Amniotic stem cell (primary cell): Measurements from ENCODE around the gene UBXN7.
"Not testable (repeated sequence)": the region's sequence is repeated elsewhere in the genome, so short reads cannot be mapped to it uniquely, and the experiment has no call there.

ENCODE experiments used
- DNase-seq: peaks from one replicate; lab custom pipeline; 2025; lab: John Stamatoyannopoulos, UW

Gene UBXN7

DNA sequence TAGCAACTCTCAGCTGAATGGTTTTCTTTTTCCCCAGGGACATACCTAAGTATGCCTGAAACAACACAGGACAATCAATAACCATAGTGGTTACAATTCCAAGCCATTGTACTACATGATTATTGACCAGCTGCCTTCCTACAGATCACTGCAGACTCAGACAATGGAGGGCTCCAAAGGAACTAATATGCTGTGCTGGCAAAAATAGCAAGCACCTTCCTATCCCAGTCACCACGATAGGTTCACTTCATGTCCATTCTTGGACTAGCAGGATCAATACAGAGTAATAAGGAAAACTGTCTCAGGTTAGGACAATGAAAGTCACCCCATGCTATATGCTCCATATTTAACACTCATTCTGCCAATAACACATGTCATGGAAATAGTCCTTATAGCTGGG is 76.6 kb downstream of the UBXN7 start:
- DNase-seq, result no peak

GRCh38 chr3:196354132-196354531 is 78.1 kb downstream of the UBXN7 start:
- no peak for DNase-seq

GRCh38 chr3:196351541-196351940 is 80.7 kb downstream of the UBXN7 start:
- no peak for DNase-seq

DNA sequence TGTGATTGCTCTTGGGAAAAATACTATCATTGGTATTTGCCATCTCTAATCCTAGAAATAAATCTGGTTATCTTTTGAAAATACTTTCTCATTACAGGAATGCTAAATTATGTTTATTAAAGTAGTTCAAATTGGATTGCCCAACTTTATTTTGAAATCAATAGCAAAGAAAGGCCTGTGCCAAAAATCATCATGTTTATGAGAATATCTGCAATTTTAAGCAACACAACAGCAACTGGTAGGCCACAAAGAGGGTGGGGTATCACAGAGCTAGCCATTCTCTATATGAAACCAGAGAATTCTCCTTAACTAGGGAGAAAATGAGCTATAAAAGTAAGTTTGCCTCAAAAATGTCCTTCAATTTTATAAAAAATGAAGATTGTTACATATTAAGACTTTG is 82.2 kb downstream of the UBXN7 start:
- no peak for DNase-seq

GRCh38 chr3:196348698-196349097 is 83.5 kb downstream of the UBXN7 start:
- no peak for DNase-seq

- no peak for DNase-seq
Observed at GRCh38 chr3:196344663-196345062, 87.6 kb downstream of the UBXN7 start.

DNA sequence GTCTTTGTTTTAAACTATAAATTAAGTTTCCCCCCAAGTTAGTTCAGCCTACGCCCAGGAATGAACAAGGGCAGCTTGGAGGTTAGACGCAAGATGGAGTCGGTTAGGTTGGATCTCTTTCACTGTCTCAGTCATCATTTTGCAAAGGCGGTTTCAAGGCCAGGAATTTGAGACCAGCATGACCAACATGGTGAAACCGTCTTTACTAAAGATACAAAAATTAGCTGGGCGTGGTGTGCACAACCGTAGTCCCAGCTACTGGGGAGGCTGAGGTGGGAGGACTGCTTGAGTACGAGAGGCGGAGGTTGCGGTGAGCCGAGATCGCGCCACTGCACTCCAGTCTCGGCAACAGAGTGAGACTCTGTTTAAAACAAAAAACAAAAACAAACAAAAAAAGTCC is 88.3 kb downstream of the UBXN7 start:
- not testable (repeated sequence) for DNase-seq

- no peak for DNase-seq
Observed at GRCh38 chr3:196341137-196341536, 91.1 kb downstream of the UBXN7 start.

DNA sequence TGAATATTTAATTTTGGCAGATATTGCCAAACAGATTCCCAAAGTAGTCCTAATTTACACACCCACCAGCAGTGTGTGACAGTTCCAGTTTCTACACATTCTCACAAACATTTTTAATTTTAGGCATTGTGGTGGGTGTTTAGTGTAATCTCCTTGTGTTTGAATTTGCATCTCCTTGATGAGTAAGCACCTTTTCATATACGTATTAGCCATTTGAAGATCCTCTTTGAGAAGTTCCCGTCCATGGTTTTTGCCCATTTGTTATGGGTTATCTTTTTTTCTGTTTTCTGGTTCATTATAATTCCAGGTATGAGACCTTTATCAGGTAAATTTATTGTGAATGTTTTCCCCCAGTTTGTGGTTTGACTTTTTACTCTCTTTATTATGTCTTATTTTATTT is 91.8 kb downstream of the UBXN7 start:
- no peak for DNase-seq

DNA sequence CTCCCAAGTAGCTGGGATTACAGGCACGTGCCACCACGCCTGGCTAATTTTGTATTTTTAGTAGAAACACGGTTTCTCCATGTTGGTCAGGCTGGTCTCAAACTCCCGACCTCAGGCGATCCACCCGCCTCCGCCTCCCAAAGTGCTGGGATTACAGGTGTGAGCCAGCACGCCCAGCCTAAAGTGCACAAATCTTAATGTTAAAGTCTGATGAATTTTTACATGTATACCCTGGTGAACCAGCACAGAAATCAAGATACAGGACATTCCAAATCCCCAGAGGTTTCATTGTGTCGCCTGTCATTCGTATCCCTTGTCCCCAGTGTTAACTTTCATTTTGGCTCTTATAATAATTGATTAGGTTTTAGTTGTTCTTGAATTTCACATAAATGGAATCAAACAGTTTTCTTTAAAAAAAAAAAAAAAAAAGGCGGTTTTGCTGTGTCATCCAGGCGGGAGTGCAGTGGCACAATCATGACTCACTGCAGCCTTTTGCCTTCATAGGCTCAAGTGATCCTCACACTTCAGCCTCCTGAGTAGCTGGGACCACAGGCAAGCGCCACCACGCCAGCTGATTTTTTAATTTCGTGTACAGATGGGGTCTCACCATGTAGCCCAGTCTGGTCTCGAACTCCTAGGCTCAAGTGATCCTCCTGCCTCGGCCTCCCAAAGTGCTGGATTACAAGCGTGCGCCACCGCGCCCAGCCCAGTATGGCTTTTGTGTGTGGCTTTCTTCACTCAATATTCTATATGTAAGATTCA is 92.6 kb downstream of the UBXN7 start:
- no peak for DNase-seq

GRCh38 chr3:196339044-196339443 is 93.2 kb downstream of the UBXN7 start:
- no peak for DNase-seq

- DNase-seq, result no peak
Observed at GRCh38 chr3:196336319-196337145, 95.7 kb downstream of the UBXN7 start.

DNA sequence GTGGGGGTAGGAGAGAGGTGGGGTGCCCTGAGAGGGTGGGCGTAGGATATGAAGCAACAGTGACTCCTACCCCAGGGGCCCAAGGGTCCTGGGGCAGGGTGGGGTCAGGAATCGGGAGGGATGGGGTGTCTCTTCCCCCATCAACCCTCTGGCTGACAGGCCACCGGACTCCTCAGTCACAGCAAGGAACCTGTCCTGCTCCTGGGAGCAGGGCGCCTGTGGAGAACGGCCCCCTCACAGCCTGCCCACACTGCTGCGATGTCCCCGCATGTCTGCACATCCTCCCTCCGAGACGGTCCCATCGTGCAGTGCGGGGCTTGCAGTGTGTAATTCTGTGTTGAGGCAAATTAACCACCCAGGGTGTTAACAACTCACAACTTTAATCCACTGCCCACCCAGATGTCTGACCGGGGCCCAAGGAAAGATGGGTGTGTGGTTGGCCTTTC is 96.7 kb downstream of the UBXN7 start:
- DNase-seq, result no peak

- DNase-seq, result no peak
Observed at GRCh38 chr3:196334982-196335381, 97.2 kb downstream of the UBXN7 start.

DNA sequence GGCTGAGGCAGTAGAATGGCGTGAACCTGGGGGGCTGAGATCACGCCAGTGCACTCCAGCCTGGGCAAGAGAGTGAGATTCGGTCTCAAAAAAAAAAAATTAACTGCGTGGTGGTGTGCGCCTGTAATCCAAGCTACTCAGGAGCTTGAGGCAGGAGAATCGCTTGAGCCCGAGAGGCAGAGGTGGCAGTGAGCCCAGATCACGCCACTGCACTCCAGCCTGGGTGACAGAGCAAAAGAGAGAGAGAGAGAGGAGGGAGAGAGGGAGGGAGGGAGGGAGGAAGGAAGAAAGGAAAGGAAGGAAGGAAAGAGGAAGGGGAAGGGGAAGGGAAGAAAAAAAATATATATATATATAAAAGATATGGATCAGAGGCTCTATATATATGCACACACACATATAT is 100.1 kb downstream of the UBXN7 start:
- DNase-seq, result no peak

GRCh38 chr3:196327405-196327804 is 104.8 kb downstream of the UBXN7 start:
- no peak for DNase-seq

GRCh38 chr3:196326936-196327335 is 105.3 kb downstream of the UBXN7 start:
- DNase-seq, result no peak

GRCh38 chr3:196323691-196324090 is 108.5 kb downstream of the UBXN7 start:
- DNase-seq, result no peak

- DNase-seq, result no peak
Observed at GRCh38 chr3:196323016-196323415, 109.2 kb downstream of the UBXN7 start.

DNA sequence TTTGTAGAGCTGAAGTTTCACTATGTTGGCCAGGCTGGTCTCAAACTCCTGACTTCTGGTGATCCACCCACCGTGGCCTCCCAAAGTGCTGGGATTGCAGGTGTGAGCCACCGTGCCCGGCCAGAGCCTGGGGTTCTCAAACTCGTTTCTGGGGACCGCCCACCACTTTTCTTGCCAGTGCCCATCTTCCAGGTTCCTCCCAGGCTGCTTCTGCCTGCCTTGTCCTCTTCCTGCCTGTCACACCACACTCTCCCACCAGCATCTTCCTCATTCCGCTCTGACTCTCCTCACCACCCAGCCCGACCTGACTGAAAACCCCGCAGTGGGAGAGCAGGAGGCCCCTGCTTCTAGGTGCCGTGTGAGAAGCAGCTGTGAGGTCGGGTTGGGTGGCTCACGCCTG is 111.1 kb downstream of the UBXN7 start:
- no peak for DNase-seq

GRCh38 chr3:196320137-196320536 is 112.1 kb downstream of the UBXN7 start:
- no peak for DNase-seq

DNA sequence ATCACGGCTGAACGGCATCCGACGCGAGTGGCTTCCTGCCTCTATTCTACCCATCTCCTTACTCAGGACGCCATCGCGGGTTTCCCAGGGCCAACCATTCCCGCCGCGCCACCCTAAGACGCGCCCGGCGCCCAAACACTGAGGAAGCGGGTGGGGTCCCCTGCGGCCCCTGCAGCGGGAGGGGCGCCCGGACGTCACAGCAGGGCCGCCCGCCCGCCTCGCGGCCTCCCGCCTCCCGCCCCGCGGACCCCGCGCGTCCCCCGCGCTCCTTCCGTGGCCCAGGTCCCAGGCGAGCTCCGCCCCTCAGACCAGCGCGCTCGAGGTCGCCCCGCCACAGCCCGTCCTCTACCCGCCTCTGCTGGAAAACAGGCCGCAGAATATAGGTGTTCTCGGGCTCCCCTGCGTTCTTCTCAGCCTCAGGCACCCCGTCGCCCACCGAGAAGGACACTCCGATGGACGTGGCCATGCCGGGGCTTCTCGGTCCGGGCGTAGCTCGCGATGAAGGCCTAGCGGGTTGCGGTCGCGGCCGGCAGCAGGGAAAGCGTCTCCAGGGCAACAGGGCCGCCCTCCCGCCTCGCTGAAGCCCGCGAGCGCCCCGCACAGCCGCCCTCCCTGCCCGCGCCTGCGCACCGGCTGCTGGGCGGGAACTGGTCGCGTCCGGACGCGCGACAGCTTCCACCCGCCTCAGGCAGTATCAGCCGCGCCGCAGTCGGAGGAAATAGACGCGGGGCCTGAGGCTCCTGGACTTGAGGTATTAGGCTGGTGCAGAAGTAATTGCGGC is 114.3 kb downstream of the UBXN7 start, which contains the start of gene DYNLT2B:
Gene DYNLT2B (minus strand): TSS at position 554 of the 781 bp plus-strand sequence. CDS start 88 bp downstream, at position 466.
- DNase-seq, result peak; percentile 76
